H9 (cell line): ENCODE data around the gene CCZ1. TPM values are rescaled to one million over a fixed set of nuclear protein-coding genes. Genes with fewer than 3 reads are reported as not detected.

ENCODE experiments used
- DNase-seq: peaks from one replicate; pipeline ENCODE4 v3.0.0-alpha.2; 2017
- H2AFZ ChIP-seq: one replicate; pipeline ENCODE4 v1.6.1; 2013; ENCODE audit warnings: mild to moderate bottlenecking, low read length, control low read depth, moderate library complexity
- H2AK5ac ChIP-seq: 2 replicates; pipeline ENCODE4 v1.6.1; 2013; ENCODE audit warnings: low read length, control low read depth, mixed read lengths; ENCODE audit not compliant: insufficient read length
- H2BK120ac ChIP-seq: one replicate; pipeline ENCODE4 v1.6.1; 2013; ENCODE audit warnings: low read depth, mild to moderate bottlenecking, low read length, control low read depth, inconsistent platforms; ENCODE audit not compliant: poor library complexity, severe bottlenecking
- H2BK12ac ChIP-seq: 2 replicates; pipeline ENCODE4 v1.6.1; 2013; ENCODE audit warnings: low read length, control low read depth, mixed read lengths, low read depth; ENCODE audit not compliant: insufficient read length
- H2BK15ac ChIP-seq: 2 replicates; pipeline ENCODE4 v1.6.1; 2013; ENCODE audit warnings: low read depth, low read length, control low read depth
- H2BK20ac ChIP-seq: one replicate; pipeline ENCODE4 v1.6.1; 2013; ENCODE audit warnings: low read depth, mild to moderate bottlenecking, low read length, control low read depth, inconsistent platforms; ENCODE audit not compliant: poor library complexity, severe bottlenecking
- H2BK5ac ChIP-seq: 2 replicates; pipeline ENCODE4 v1.6.1; 2013; ENCODE audit warnings: low read length, control low read depth, mixed read lengths; ENCODE audit not compliant: insufficient read length
- H3K14ac ChIP-seq: 2 replicates; pipeline ENCODE4 v1.6.1; 2013; ENCODE audit warnings: low read length, control low read depth; ENCODE audit not compliant: insufficient read depth
- H3K18ac ChIP-seq: 2 replicates; pipeline ENCODE4 v1.6.1; 2013; ENCODE audit warnings: low read depth, mild to moderate bottlenecking, mixed read lengths, low read length, control low read depth; ENCODE audit not compliant: insufficient read length
- H3K23ac ChIP-seq: 2 replicates; pipeline ENCODE4 v1.6.1; 2013; ENCODE audit warnings: low read length, control low read depth, mixed read lengths, low read depth; ENCODE audit not compliant: insufficient read length
- H3K23me2 ChIP-seq: 2 replicates; pipeline ENCODE4 v1.6.1; 2013; ENCODE audit warnings: low read depth, mild to moderate bottlenecking, mixed read lengths, low read length, control low read depth; ENCODE audit not compliant: insufficient read length, poor library complexity, severe bottlenecking
- H3K27ac ChIP-seq: 2 replicates; pipeline ENCODE4 v1.5.1; 2013; ENCODE audit warnings: low read length, control low read depth, mixed read lengths, low read depth; ENCODE audit not compliant: insufficient read length
- H3K27me3 ChIP-seq: 2 replicates; pipeline ENCODE4 v1.6.1; 2013; ENCODE audit warnings: low read length, control low read depth, inconsistent platforms; ENCODE audit not compliant: insufficient read depth
- H3K4ac ChIP-seq: 2 replicates; pipeline ENCODE4 v1.6.1; 2013; ENCODE audit warnings: low read depth, mild to moderate bottlenecking, control low read depth, inconsistent platforms, low read length, moderate library complexity
- H3K4me1 ChIP-seq: 2 replicates; pipeline ENCODE4 v1.6.1; 2013; ENCODE audit warnings: low read length, control low read depth, inconsistent platforms; ENCODE audit not compliant: insufficient read depth
- H3K4me2 ChIP-seq: 2 replicates; pipeline ENCODE4 v1.6.1; 2013; ENCODE audit warnings: low read length, control low read depth, mixed read lengths; ENCODE audit not compliant: insufficient read length, insufficient read depth
- H3K56ac ChIP-seq: 2 replicates; pipeline ENCODE4 v1.6.1; 2013; ENCODE audit warnings: low read depth, mild to moderate bottlenecking, mixed read lengths, low read length, control low read depth; ENCODE audit not compliant: insufficient read length
- H3K79me1 ChIP-seq: 2 replicates; pipeline ENCODE4 v1.6.1; 2013; ENCODE audit warnings: low read depth, mild to moderate bottlenecking, moderate library complexity, low read length, control low read depth, inconsistent platforms; ENCODE audit not compliant: insufficient read depth, poor library complexity, severe bottlenecking
- H3K79me2 ChIP-seq: 2 replicates; pipeline ENCODE4 v1.6.1; 2013; ENCODE audit warnings: low read length, control low read depth, inconsistent platforms; ENCODE audit not compliant: insufficient read depth
- H3K9ac ChIP-seq: 2 replicates; pipeline ENCODE4 v1.6.1; 2013; ENCODE audit warnings: low read length, control low read depth, mixed read lengths; ENCODE audit not compliant: insufficient read length; ENCODE audit errors: extremely low read depth
- H3K9me3 ChIP-seq: one replicate; pipeline ENCODE4 v1.6.1; 2013; ENCODE audit warnings: low read depth, low read length, inconsistent platforms; ENCODE audit not compliant: control insufficient read depth
- H3T11ph ChIP-seq: one replicate; pipeline ENCODE4 v1.6.1; 2013; ENCODE audit warnings: mild to moderate bottlenecking, low read length, control low read depth, inconsistent platforms
- H4K20me1 ChIP-seq: one replicate; pipeline ENCODE4 v1.6.1; 2013; ENCODE audit not compliant: control insufficient read depth, insufficient read length, insufficient read depth
- H4K5ac ChIP-seq: 2 replicates; pipeline ENCODE4 v1.6.1; 2013; ENCODE audit warnings: low read depth, mild to moderate bottlenecking, mixed read lengths, low read length, control low read depth; ENCODE audit not compliant: insufficient read length
- H4K8ac ChIP-seq: replicated peaks from 2 replicates; pipeline ENCODE4 v1.6.1; 2013; ENCODE audit warnings: low read length, control low read depth, mixed read lengths, low read depth; ENCODE audit not compliant: insufficient read length
- H4K91ac ChIP-seq: 2 replicates; pipeline ENCODE4 v1.6.1; 2013; ENCODE audit warnings: low read depth, mild to moderate bottlenecking, moderate library complexity, mixed read lengths, low read length, control low read depth; ENCODE audit not compliant: insufficient read length
- H3K27ac Mint-ChIP-seq, 3 experiments: 2 replicates in 2 of 3; 3 replicates in 1 of 3; pipeline ENCODE4 v1.8.0; 2020 to 2021; ENCODE audit warnings: mixed read lengths in 3 of 3, mild to moderate bottlenecking in 1 of 3, moderate library complexity in 1 of 3
- H3K27me3 Mint-ChIP-seq: 2 replicates; pipeline ENCODE4 v1.8.0; 2021; ENCODE audit warnings: low read depth, mild to moderate bottlenecking, moderate library complexity, mixed read lengths
- H3K36me3 Mint-ChIP-seq, 3 experiments: 2 replicates in 2 of 3; 3 replicates in 1 of 3; pipeline ENCODE4 v1.8.0; 2020 to 2021; ENCODE audit warnings: low read depth in 3 of 3, mixed read lengths in 3 of 3; ENCODE audit not compliant: insufficient read depth in 1 of 3
- H3K4me1 Mint-ChIP-seq, 2 experiments: 2 replicates each; pipeline ENCODE4 v1.8.0; 2020; ENCODE audit warnings: mixed read lengths in 2 of 2
- H3K4me3 Mint-ChIP-seq, 2 experiments: 2 replicates in 1 of 2; 3 replicates in 1 of 2; pipeline ENCODE4 v1.8.0; 2020 to 2021; ENCODE audit warnings: mild to moderate bottlenecking in 2 of 2, mixed read lengths in 2 of 2, moderate library complexity in 1 of 2
- H3K9me3 Mint-ChIP-seq, 2 experiments: 2 replicates in 1 of 2; 3 replicates in 1 of 2; pipeline ENCODE4 v1.8.0; 2020; ENCODE audit warnings: mild to moderate bottlenecking in 2 of 2, mixed read lengths in 2 of 2, moderate library complexity in 1 of 2
- whole genome bisulfite sequencing: extraction: QIAGEN DNeasy Blood & Tissue Kit; methylation state at CpG from one replicate; pipeline ENCODE4 v1.1.7; 2013; ENCODE audit warnings: missing lambda C conversion rate, low lambda C conversion rate, mixed read lengths; ENCODE audit not compliant: insufficient read length; ENCODE audit errors: extremely low coverage; 5-methylcytosine and 5-hydroxymethylcytosine counted together
- total RNA-seq: library from RNA; stranded (reverse); gene quantifications from 2 replicates; pipeline ENCODE4 v1.2.1, GENCODE V29; 2021
- TF ChIP-seq, protein P1 (sequence below): fragments of 200-600 bp; sonication (generic); conservative IDR thresholded peaks from 3 replicates; pipeline ENCODE4 v1.8.0; 2021; ENCODE audit warnings: antibody characterized with exemption, mild to moderate bottlenecking

The CCZ1 gene
- total RNA-seq, 1 experiment from 2014 or later = 139 TPM

DNA sequence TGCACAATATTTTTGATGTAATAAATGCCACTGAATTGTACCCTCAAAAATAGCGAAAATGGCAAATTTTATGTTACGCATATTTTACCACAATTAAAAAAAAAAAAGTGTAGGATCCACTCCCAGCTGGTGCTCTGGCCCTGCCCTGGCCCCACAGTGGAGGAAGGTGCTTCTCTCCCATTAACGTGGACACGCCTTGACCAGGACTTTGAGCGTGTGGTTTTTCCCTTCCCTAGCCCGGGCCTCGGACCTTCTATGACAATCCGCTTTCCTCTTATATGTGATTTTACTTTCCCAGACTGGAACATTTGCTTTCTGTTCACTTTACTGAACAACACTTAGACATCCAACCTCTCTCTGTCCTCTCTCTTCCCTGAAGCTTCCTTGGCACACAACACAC is 47.6 kb upstream of the CCZ1 start:
- Histone ChIP-seq H3K18ac (no peak overlapping the region), H2BK12ac (no peak overlapping the region), H2BK120ac (no peak overlapping the region), H3K27ac (no peak overlapping the region), H3K56ac (no peak overlapping the region), H3K4me2 (no peak overlapping the region), H3K4ac (no peak overlapping the region), H3K4me1 (no peaks in the 10 kb centered on the region; the same call in 1 of the 2 replicates), H2AFZ (no peak overlapping the region), H3K23ac (no peak overlapping the region), H4K91ac (no peak overlapping the region), H2BK20ac (no peak overlapping the region), H4K20me1 (no peaks in the 10 kb centered on the region), H3T11ph (no peak overlapping the region), H3K79me1 (no peaks in the 10 kb centered on the region), H3K9ac (no peak overlapping the region), H3K79me2 (no peaks in the 10 kb centered on the region), H3K14ac (no peak overlapping the region), H3K9me3 (no peaks in the 10 kb centered on the region), H3K27me3 (no peaks in the 10 kb centered on the region), H4K8ac (no peak overlapping the region), H2AK5ac (no peak overlapping the region), H2BK5ac (no peak overlapping the region), H4K5ac (no peak overlapping the region), H3K23me2 (no peaks in the 10 kb centered on the region), H2BK15ac (no peak overlapping the region)
- no peaks in the 10 kb centered on the region for H3K9me3 Mint-ChIP-seq
- WGBS = no CpG with 5 or more reads among the region's 8 CpGs
- H3K27me3 Mint-ChIP-seq = no peaks in the 10 kb centered on the region
- DNase-seq = no peak
- TF ChIP-seq, protein P1, sequence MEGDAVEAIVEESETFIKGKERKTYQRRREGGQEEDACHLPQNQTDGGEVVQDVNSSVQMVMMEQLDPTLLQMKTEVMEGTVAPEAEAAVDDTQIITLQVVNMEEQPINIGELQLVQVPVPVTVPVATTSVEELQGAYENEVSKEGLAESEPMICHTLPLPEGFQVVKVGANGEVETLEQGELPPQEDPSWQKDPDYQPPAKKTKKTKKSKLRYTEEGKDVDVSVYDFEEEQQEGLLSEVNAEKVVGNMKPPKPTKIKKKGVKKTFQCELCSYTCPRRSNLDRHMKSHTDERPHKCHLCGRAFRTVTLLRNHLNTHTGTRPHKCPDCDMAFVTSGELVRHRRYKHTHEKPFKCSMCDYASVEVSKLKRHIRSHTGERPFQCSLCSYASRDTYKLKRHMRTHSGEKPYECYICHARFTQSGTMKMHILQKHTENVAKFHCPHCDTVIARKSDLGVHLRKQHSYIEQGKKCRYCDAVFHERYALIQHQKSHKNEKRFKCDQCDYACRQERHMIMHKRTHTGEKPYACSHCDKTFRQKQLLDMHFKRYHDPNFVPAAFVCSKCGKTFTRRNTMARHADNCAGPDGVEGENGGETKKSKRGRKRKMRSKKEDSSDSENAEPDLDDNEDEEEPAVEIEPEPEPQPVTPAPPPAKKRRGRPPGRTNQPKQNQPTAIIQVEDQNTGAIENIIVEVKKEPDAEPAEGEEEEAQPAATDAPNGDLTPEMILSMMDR = no peak
- H3K4me3 Mint-ChIP-seq = no peak overlapping the region
- peaks cover 5 to 6% of the 10 kb centered on the region in 2 experiments; a peak in 3 of 4 replicates for H3K4me1 Mint-ChIP-seq
- H3K36me3 Mint-ChIP-seq = no peaks in the 10 kb centered on the region; a peak in 1 of 7 replicates
- H3K27ac Mint-ChIP-seq = no peak overlapping the region
